D721Med (cell line): ENCODE measurements around the gene DIABLO.

Experiments
- DNase-seq: peaks from one replicate; pipeline ENCODE4 v3.0.0; 2011; ENCODE audit warnings: low spot score; ENCODE audit not compliant: insufficient read length
- FAIRE-seq: peaks from 2 replicates; lab custom pipeline; 2011; peaks lifted over from hg19 to GRCh38; lab: Jason Lieb, UNC
- CTCF ChIP-seq: IDR thresholded peaks from 2 replicates; pipeline ENCODE4 v1.5.1; 2012; ENCODE audit warnings: mild to moderate bottlenecking, control low read depth; ENCODE audit not compliant: insufficient read depth; ENCODE audit errors: missing control alignments

The DIABLO gene

DNA sequence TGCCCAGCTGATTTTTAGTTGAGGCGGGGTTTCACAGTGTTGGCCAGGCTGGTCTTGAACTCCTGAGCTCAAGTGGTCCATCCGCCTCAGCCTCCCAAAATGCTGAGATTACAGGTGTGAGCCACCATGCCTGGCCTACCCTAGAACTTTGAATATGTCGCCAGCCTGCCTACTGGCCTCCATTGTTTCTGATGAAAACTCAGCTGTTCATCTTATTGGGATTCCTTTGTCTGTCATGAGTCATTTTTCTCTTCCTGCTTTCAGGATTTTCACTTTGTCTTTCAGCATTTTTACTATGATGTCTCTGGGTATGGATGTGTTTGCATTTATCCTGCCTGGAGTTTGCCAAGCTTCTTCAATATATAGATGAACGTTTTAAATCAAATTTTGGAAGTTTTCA lies 30.4 kb downstream of the DIABLO start:
- DNase-seq: no peak
- FAIRE-seq: no peak
- TF ChIP-seq CTCF: no peak

GRCh38 chr12:122194804-122195203 lies 31.0 kb downstream of the DIABLO start:
- no peak for TF ChIP-seq CTCF
- no peak for DNase-seq
- FAIRE-seq: no peak

DNA sequence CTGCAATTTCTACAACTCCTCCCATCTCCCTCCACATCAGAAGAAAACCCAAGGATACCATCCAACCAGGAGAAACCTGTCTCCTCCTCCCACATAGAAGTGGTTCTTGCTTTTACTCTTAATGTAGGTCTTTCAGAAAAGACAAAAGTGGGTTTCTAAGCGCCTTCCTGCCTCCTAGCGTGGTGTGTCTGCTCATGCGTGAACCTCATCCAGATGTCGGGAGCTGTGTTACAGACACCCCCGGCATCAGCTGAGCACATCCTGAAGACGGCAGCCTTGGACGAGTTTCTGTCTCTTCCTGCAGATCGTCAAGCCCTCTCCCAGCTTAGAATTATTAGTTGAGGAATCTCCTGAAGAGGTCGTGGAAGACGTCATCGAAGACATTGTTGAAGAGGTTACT lies 33.4 kb downstream of the DIABLO start:
- DNase-seq (no peak), FAIRE-seq (no peak)
- TF ChIP-seq CTCF: no peak

DNA sequence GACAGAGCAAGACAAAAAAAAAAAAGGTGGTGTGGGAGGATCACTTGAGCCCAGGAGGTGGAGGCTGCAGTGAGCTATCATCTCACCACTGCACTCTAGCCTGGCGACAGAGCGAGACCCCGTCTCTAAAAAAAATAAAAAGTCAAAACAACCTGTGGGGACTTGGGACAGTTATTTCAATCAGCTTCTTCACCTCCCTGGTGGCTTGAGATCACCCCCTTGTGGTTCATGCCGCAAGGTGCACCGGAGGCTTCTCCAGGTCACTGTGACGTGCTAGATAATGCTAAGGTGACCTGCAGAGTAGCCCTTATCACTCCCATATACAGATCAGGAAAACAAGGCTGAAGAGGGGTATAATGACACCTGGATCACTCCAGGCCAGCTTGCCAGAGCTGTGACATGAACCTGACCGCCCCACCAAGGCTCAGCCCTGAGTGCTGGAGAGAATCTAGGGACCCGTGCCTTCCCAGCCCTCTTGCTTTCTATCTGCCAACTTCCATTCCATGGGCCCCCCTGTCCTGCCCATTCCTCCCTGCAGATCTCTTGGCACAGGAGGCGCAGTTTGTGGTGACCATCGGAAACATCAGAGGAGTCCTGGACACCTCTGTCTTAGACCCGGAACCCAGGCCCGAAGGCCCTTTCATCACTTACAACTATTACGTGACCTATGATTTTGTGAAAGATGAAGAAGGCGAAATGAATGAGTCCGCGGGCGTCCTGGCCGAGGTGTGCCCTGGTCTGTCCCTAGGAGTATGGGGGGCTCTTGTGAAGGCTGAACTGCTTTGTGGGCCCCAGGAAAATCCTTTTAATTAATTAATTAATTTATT lies 34.8 kb downstream of the DIABLO start:
- TF ChIP-seq CTCF: peak; percentile 79
- FAIRE-seq (no peak), DNase-seq (peak; percentile 78)

GRCh38 chr12:122189626-122190475 lies 36.0 kb downstream of the DIABLO start:
- FAIRE-seq: no peak
- no peak for TF ChIP-seq CTCF

DNA sequence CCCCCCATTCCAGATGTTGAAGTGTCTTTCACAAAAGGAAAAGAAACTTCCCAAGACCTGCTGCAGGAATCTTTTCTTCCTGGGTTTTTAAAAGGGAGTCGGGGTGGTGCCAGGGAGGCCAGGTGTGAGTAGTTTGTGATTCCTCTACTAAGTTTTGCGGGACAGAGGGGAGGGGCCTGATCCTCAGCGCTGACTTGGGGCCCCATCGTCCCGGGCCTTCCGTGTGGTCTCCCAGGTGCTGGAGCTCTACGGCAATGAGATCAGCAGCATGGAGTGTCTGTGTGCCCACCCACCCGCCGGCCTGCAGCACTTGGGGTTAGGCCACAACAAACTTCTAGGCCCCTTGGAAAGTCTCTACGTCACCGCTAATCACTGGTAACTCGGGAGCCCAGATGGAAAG lies 38.4 kb downstream of the DIABLO start:
- TF ChIP-seq CTCF: no peak
- no peak for FAIRE-seq
- no peak for DNase-seq

More at GRCh38 chr12:122189626-122190475, 36.0 kb downstream of the DIABLO start:
- no peak for DNase-seq
